OCI-LY3 (cell line): ENCODE data around the gene CUL7.
"Not testable (repeated sequence)": the region's sequence is repeated elsewhere in the genome, so short reads cannot be mapped to it uniquely, and the experiment has no call there.

ENCODE experiments used
- H2AFZ ChIP-seq: fragments of 200-600, 300-600 bp; shearing (Covaris generic); 2 replicates; pipeline ENCODE4 v1.6.0; 2014; ENCODE audit warnings: antibody characterized with exemption, low read depth, low read length
- H3K27ac ChIP-seq: fragments of 200-600, 300-600 bp; sonication (generic); 2 replicates; pipeline ENCODE4 v1.5.1; 2014; ENCODE audit warnings: mild to moderate bottlenecking, low read length, moderate library complexity, mixed read lengths
- H3K27me3 ChIP-seq: fragments of 200-600, 300-600 bp; sonication (generic); 2 replicates; pipeline ENCODE4 v1.6.1; 2014; ENCODE audit warnings: low read depth, low read length, mixed read lengths
- H3K36me3 ChIP-seq: fragments of 200-600, 300-600 bp; sonication (generic); replicated peaks from 2 replicates; pipeline ENCODE3; 2014; ENCODE audit warnings: low read depth, low read length, mixed read lengths
- H3K4me1 ChIP-seq: fragments of 300-600, 200-600 bp; sonication (generic); 2 replicates; pipeline ENCODE4 v1.6.1; 2014; ENCODE audit warnings: low read length, mixed read lengths
- H3K4me2 ChIP-seq: fragments of 200-600, 300-600 bp; sonication (generic); 2 replicates; pipeline ENCODE4 v1.6.1; 2014; ENCODE audit warnings: low read length, mixed read lengths
- H3K4me3 ChIP-seq: fragments of 300-600, 200-600 bp; sonication (generic); 2 replicates; pipeline ENCODE4 v1.5.1; 2014; ENCODE audit warnings: antibody characterized with exemption, mild to moderate bottlenecking, low read length, moderate library complexity
- H3K79me2 ChIP-seq: fragments of 300-600, 200-600 bp; shearing (Covaris generic); 2 replicates; pipeline ENCODE4 v1.6.1; 2014; ENCODE audit warnings: mild to moderate bottlenecking, low read length, mixed read lengths
- H3K9ac ChIP-seq: fragments of 300-600, 200-600 bp; shearing (Covaris generic); 2 replicates; pipeline ENCODE4 v1.6.0; 2014; ENCODE audit warnings: mild to moderate bottlenecking, low read length, moderate library complexity
- H3K9me3 ChIP-seq: fragments of 200-600, 300-600 bp; shearing (Covaris generic); 2 replicates; pipeline ENCODE4 v1.6.1; 2014; ENCODE audit warnings: low read length, mixed read lengths; ENCODE audit not compliant: insufficient read depth
- H4K20me1 ChIP-seq: fragments of 200-600, 300-600 bp; sonication (generic); 2 replicates; pipeline ENCODE4 v1.6.1; 2016; ENCODE audit warnings: low read length, mixed read lengths; ENCODE audit not compliant: insufficient read depth
- CTCF ChIP-seq: fragments of 200-600, 300-600 bp; sonication (generic); IDR thresholded peaks from 2 replicates; pipeline ENCODE4 v1.5.1; 2014; ENCODE audit warnings: antibody characterized with exemption, low read length, low read depth
- EZH2phosphoT487 ChIP-seq: fragments of 200-600 bp; shearing (Covaris generic); IDR thresholded peaks from 2 replicates; pipeline ENCODE4 v1.6.1; 2018; ENCODE audit warnings: antibody characterized with exemption, mixed run types, low read depth

The CUL7 gene

GRCh38 chr6:43007126-43007525 is 46.5 kb downstream of the CUL7 start:
- Histone ChIP-seq H3K36me3 (peaks cover 50% of the 10 kb centered on the region), H3K4me1 (peaks cover 9% of the 10 kb centered on the region), H3K9me3 (no peaks in the 10 kb centered on the region), H3K4me3 (no peak overlapping the region), H3K27ac (no peak overlapping the region), H3K79me2 (no peaks in the 10 kb centered on the region), H4K20me1 (no peaks in the 10 kb centered on the region), H3K9ac (no peak overlapping the region), H3K27me3 (no peaks in the 10 kb centered on the region), H2AFZ (no peak overlapping the region), H3K4me2 (no peak overlapping the region)
- TF ChIP-seq CTCF (no peak), EZH2phosphoT487 (no peak)

GRCh38 chr6:43006251-43006650 is 47.4 kb downstream of the CUL7 start:
- H3K36me3 ChIP-seq: peaks cover 42% of the 10 kb centered on the region
- H3K9ac ChIP-seq: no peak overlapping the region

GRCh38 chr6:43005844-43006243 is 47.8 kb downstream of the CUL7 start:
- Histone ChIP-seq H3K9ac (no peak overlapping the region), H3K4me2 (no peak overlapping the region), H3K79me2 (no peaks in the 10 kb centered on the region), H4K20me1 (no peaks in the 10 kb centered on the region), H3K9me3 (no peaks in the 10 kb centered on the region), H3K36me3 (peaks cover 38% of the 10 kb centered on the region), H3K4me3 (no peak overlapping the region), H2AFZ (no peak overlapping the region), H3K27me3 (no peaks in the 10 kb centered on the region), H3K4me1 (peaks cover 9% of the 10 kb centered on the region), H3K27ac (no peak overlapping the region)
- no peak for TF ChIP-seq CTCF

More at GRCh38 chr6:43006251-43006650, 47.4 kb downstream of the CUL7 start:
- H3K27ac ChIP-seq: no peak overlapping the region
- H3K4me2 ChIP-seq: no peak overlapping the region
- TF ChIP-seq CTCF (no peak), EZH2phosphoT487 (no peak)
- no peak overlapping the region for H3K4me3 ChIP-seq
- H3K9me3 ChIP-seq: no peaks in the 10 kb centered on the region
- no peaks in the 10 kb centered on the region for H4K20me1 ChIP-seq
- H3K27me3 ChIP-seq: no peaks in the 10 kb centered on the region
- no peak overlapping the region for H2AFZ ChIP-seq
- H3K79me2 ChIP-seq: no peaks in the 10 kb centered on the region
- peaks cover 9% of the 10 kb centered on the region for H3K4me1 ChIP-seq

GRCh38 chr6:43001843-43002242 is 51.8 kb downstream of the CUL7 start:
- Histone ChIP-seq H3K4me3 (no peak overlapping the region), H3K9ac (no peak overlapping the region), H4K20me1 (no peaks in the 10 kb centered on the region), H3K79me2 (0 out of 2 replicates have a peak, but pooled peaks cover 2% of the 10 kb centered on the region), H3K36me3 (peaks cover 5% of the 10 kb centered on the region), H3K27me3 (no peaks in the 10 kb centered on the region), H3K27ac (no peak overlapping the region), H3K4me2 (no peak overlapping the region), H3K9me3 (no peaks in the 10 kb centered on the region), H2AFZ (no peak overlapping the region), H3K4me1 (no peaks in the 10 kb centered on the region)
- TF ChIP-seq EZH2phosphoT487 (no peak), CTCF (no peak)

- H3K4me1 ChIP-seq, H3K4me2 ChIP-seq, H4K20me1 ChIP-seq, H3K9me3 ChIP-seq, H3K27me3 ChIP-seq, H3K4me3 ChIP-seq, H3K27ac ChIP-seq, H3K9ac ChIP-seq, H2AFZ ChIP-seq, H3K79me2 ChIP-seq, H3K36me3 ChIP-seq: not testable (repeated sequence)
These were observed 55.4 kb downstream of the CUL7 start for GRCh38 chr6:42998205-42998604.
